Measurements from ENCODE around the gene SLC25A21. TPM values are rescaled to one million over a fixed set of nuclear protein-coding genes. Genes with fewer than 3 reads are reported as not detected.

SLC25A21 gene
- total RNA-seq, 1 donor from 2014 or later = 1.2 TPM

- Mint-ChIP-seq H3K27me3 (ENCODE audit: unreplicated experiment) (no peaks in the 10 kb centered on the region), H3K36me3 (ENCODE audit: low read depth, unreplicated experiment) (no peaks in the 10 kb centered on the region), H3K27ac (ENCODE audit: unreplicated experiment) (no peak overlapping the region), H3K4me3 (ENCODE audit: unreplicated experiment) (no peak overlapping the region), H3K4me1 (ENCODE audit: unreplicated experiment) (no peaks in the 10 kb centered on the region), H3K9me3 (ENCODE audit: unreplicated experiment) (no peaks in the 10 kb centered on the region)
- DNase-seq (ENCODE audit: low spot score) = no peak
- TF ChIP-seq CTCF (IDR thresholded peaks at IDR 0.05; ENCODE audit: unreplicated experiment) = no peak
These were observed 83.0 kb downstream of the SLC25A21 start for GRCh38 chr14:37089410-37089809.

GRCh38 chr14:37088356-37089215 lies 83.8 kb downstream of the SLC25A21 start:
- H3K4me3 Mint-ChIP-seq (ENCODE audit: unreplicated experiment) = no peak overlapping the region
- no peak for DNase-seq (ENCODE audit: low spot score)
- no peak overlapping the region for H3K27ac Mint-ChIP-seq (ENCODE audit: unreplicated experiment)
- H3K9me3 Mint-ChIP-seq (ENCODE audit: unreplicated experiment) = no peaks in the 10 kb centered on the region
- no peaks in the 10 kb centered on the region for H3K27me3 Mint-ChIP-seq (ENCODE audit: unreplicated experiment)
- no peak for TF ChIP-seq CTCF (IDR thresholded peaks at IDR 0.05; ENCODE audit: unreplicated experiment)
- H3K36me3 Mint-ChIP-seq (ENCODE audit: low read depth, unreplicated experiment) = no peaks in the 10 kb centered on the region
- no peaks in the 10 kb centered on the region for H3K4me1 Mint-ChIP-seq (ENCODE audit: unreplicated experiment)

- Mint-ChIP-seq H3K27me3 (ENCODE audit: unreplicated experiment) (no peaks in the 10 kb centered on the region), H3K27ac (ENCODE audit: unreplicated experiment) (no peak overlapping the region), H3K36me3 (ENCODE audit: low read depth, unreplicated experiment) (no peaks in the 10 kb centered on the region), H3K9me3 (ENCODE audit: unreplicated experiment) (no peaks in the 10 kb centered on the region), H3K4me3 (ENCODE audit: unreplicated experiment) (no peak overlapping the region), H3K4me1 (ENCODE audit: unreplicated experiment) (no peaks in the 10 kb centered on the region)
- no peak for TF ChIP-seq CTCF (IDR thresholded peaks at IDR 0.05; ENCODE audit: unreplicated experiment)
- no peak for DNase-seq (ENCODE audit: low spot score)
These were observed 84.9 kb downstream of the SLC25A21 start for GRCh38 chr14:37087520-37087919.

GRCh38 chr14:37083599-37083998 lies 88.8 kb downstream of the SLC25A21 start:
- Mint-ChIP-seq H3K27me3 (ENCODE audit: unreplicated experiment) (no peaks in the 10 kb centered on the region), H3K9me3 (ENCODE audit: unreplicated experiment) (no peaks in the 10 kb centered on the region), H3K36me3 (ENCODE audit: low read depth, unreplicated experiment) (no peaks in the 10 kb centered on the region), H3K27ac (ENCODE audit: unreplicated experiment) (no peak overlapping the region), H3K4me3 (ENCODE audit: unreplicated experiment) (no peak overlapping the region), H3K4me1 (ENCODE audit: unreplicated experiment) (no peaks in the 10 kb centered on the region)
- TF ChIP-seq CTCF (IDR thresholded peaks at IDR 0.05; ENCODE audit: unreplicated experiment) = no peak
- DNase-seq (ENCODE audit: low spot score) = no peak

GRCh38 chr14:37082449-37082848 lies 90.0 kb downstream of the SLC25A21 start:
- no peaks in the 10 kb centered on the region for H3K36me3 Mint-ChIP-seq (ENCODE audit: low read depth, unreplicated experiment)
- H3K9me3 Mint-ChIP-seq (ENCODE audit: unreplicated experiment) = no peaks in the 10 kb centered on the region
- DNase-seq (ENCODE audit: low spot score) = no peak
- no peaks in the 10 kb centered on the region for H3K27me3 Mint-ChIP-seq (ENCODE audit: unreplicated experiment)
- no peak for TF ChIP-seq CTCF (IDR thresholded peaks at IDR 0.05; ENCODE audit: unreplicated experiment)
- H3K4me1 Mint-ChIP-seq (ENCODE audit: unreplicated experiment) = no peaks in the 10 kb centered on the region
- H3K4me3 Mint-ChIP-seq (ENCODE audit: unreplicated experiment) = no peak overlapping the region
- H3K27ac Mint-ChIP-seq (ENCODE audit: unreplicated experiment) = no peak overlapping the region

Measured in endothelial cell (in vitro differentiated cells).